Measurements from ENCODE around the gene PARM1.

PARM1 gene

DNA sequence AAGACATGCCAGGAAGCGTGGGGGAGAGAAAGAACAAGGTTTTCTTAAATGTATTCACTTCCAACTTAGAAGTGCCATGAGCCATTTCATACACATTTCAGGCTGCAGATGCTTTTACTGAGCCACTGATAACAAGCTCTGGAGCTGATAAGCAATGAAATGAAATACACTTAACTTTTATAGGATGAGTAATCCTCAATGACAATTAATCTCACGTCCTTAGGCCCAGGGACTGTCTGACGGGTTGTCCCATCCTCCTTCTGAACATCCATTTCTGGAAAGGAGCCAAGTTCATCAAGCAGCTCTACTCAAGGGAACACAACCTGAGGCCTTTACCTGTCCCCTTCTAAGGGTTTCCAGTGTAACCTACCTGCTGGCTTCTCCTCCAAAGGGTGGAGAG, 121.2 kb downstream of the PARM1 start:
- Histone ChIP-seq H3K36me3 (ENCODE audit: insufficient read depth, low read length) (no peaks in the 10 kb centered on the region), H3K9me3 (ENCODE audit: low read length) (no peaks in the 10 kb centered on the region), H3K27ac (ENCODE audit: low read depth, low read length) (no peak overlapping the region), H3K27me3 (ENCODE audit: control insufficient read depth in 1 of 2, insufficient read depth in 2 of 2, low read length in 2 of 2) (no peaks in the 10 kb centered on the region), H3K4me3 (ENCODE audit: low read depth in 1 of 2, low read length in 2 of 2) (no peak overlapping the region), H3K4me1 (ENCODE audit: insufficient read depth, low read length) (no peaks in the 10 kb centered on the region), H3K9ac (ENCODE audit: low read length) (no peak overlapping the region)

DNA sequence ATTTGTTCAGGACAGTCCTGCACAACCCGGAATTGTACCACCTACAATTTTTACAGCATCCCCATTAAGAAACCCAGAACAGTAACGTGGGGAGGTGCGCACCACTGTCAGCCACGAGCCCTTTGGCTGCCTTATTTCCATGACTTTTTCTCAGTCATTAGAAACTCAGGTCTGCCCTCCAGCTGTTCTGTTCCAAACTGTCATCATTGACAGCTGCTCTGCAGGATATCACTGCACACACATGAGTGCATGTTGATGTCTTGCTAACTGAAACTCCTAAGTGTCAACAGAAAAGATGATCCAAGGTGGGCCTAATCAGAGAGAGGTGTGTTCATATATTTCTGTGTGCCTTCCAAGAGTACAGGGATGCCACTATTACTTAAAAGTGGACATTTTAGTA, 123.4 kb downstream of the PARM1 start:
- Histone ChIP-seq H3K27ac (ENCODE audit: low read depth, low read length) (no peak overlapping the region), H3K36me3 (ENCODE audit: insufficient read depth, low read length) (no peaks in the 10 kb centered on the region), H3K4me1 (ENCODE audit: insufficient read depth, low read length) (no peaks in the 10 kb centered on the region), H3K4me3 (ENCODE audit: low read depth in 1 of 2, low read length in 2 of 2) (no peak overlapping the region), H3K9ac (ENCODE audit: low read length) (no peak overlapping the region), H3K9me3 (ENCODE audit: low read length) (no peaks in the 10 kb centered on the region), H3K27me3 (ENCODE audit: control insufficient read depth in 1 of 2, insufficient read depth in 2 of 2, low read length in 2 of 2) (no peaks in the 10 kb centered on the region)

DNA sequence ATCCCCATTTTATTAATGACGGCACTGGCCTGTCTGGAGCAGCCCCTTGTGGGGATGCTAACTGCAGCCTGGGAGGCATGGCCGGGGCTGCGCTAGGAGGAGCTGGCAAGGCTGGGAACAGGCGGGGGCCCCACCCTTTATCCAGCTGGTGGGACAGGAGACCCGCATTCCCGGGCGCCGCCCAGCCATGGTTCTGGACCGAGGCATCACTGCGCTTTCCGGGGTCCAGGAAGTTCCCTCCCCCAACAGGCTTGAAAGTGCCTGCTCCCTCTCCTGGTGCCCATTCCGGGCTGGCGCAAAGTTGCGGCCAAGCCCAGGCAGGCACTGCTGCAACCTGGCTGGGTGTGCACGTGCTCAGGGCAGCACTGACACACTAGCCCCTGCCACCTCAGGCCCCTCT, 124.5 kb downstream of the PARM1 start:
- Histone ChIP-seq H3K27me3 (ENCODE audit: control insufficient read depth in 1 of 2, insufficient read depth in 2 of 2, low read length in 2 of 2) (no peaks in the 10 kb centered on the region), H3K9ac (ENCODE audit: low read length) (no peak overlapping the region), H3K27ac (ENCODE audit: low read depth, low read length) (no peak overlapping the region), H3K36me3 (ENCODE audit: insufficient read depth, low read length) (no peaks in the 10 kb centered on the region), H3K4me1 (ENCODE audit: insufficient read depth, low read length) (no peaks in the 10 kb centered on the region), H3K9me3 (ENCODE audit: low read length) (no peaks in the 10 kb centered on the region), H3K4me3 (ENCODE audit: low read depth in 1 of 2, low read length in 2 of 2) (no peak overlapping the region)

DNA sequence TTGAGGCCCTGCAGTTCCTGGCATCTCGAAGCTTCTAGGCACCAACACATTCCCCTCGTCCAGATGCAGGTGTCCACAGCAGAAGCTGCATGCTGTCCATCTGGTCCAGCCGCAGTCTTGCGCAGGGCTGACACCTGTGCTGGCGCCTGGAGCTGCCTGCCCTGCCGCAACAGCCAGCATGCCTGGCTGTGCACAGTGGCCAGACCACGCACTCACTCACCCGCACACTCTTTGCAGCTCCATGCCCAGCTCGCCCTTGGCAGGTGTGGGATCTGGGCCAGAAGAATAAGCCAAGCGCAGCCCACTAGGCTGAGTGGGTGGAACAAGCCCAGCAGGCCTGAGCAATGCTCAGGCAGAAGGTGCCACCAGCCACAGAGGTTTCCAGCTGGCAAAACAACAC, 125.6 kb downstream of the PARM1 start:
- no peak overlapping the region for H3K27ac ChIP-seq (ENCODE audit: low read depth, low read length)
- no peaks in the 10 kb centered on the region for H3K9me3 ChIP-seq (ENCODE audit: low read length)
- H3K4me1 ChIP-seq (ENCODE audit: insufficient read depth, low read length): no peaks in the 10 kb centered on the region
- no peaks in the 10 kb centered on the region for H3K27me3 ChIP-seq (ENCODE audit: control insufficient read depth in 1 of 2, insufficient read depth in 2 of 2, low read length in 2 of 2)
- no peak overlapping the region for H3K9ac ChIP-seq (ENCODE audit: low read length)
- no peak overlapping the region for H3K4me3 ChIP-seq (ENCODE audit: low read depth in 1 of 2, low read length in 2 of 2)
- no peaks in the 10 kb centered on the region for H3K36me3 ChIP-seq (ENCODE audit: insufficient read depth, low read length)

DNA sequence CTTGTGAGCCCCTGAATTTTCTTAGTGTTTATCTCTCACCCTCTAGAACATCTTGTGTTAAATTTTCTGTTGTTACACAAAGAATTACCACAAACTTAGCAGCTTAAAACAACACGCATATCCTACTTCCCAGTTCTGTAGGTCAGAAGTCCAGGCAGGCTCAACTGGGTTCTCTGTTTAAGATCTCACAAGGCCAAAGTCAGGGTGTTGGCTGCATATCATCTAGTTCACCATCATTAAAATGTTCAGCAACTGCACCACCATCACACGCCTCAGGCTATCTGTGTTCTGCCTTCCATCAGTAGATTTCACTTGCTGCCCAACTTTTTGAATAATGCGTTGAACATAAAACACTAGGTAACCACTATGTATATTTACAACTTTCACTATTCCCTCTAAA, 130.5 kb downstream of the PARM1 start:
- no peak overlapping the region for H3K27ac ChIP-seq (ENCODE audit: low read depth, low read length)
- no peaks in the 10 kb centered on the region for H3K36me3 ChIP-seq (ENCODE audit: insufficient read depth, low read length)
- no peak overlapping the region for H3K9ac ChIP-seq (ENCODE audit: low read length)
- H3K4me1 ChIP-seq (ENCODE audit: insufficient read depth, low read length): no peaks in the 10 kb centered on the region
- no peaks in the 10 kb centered on the region for H3K9me3 ChIP-seq (ENCODE audit: low read length)
- no peak overlapping the region for H3K4me3 ChIP-seq (ENCODE audit: low read depth in 1 of 2, low read length in 2 of 2)
- no peaks in the 10 kb centered on the region for H3K27me3 ChIP-seq (ENCODE audit: control insufficient read depth in 1 of 2, insufficient read depth in 2 of 2, low read length in 2 of 2)

DNA sequence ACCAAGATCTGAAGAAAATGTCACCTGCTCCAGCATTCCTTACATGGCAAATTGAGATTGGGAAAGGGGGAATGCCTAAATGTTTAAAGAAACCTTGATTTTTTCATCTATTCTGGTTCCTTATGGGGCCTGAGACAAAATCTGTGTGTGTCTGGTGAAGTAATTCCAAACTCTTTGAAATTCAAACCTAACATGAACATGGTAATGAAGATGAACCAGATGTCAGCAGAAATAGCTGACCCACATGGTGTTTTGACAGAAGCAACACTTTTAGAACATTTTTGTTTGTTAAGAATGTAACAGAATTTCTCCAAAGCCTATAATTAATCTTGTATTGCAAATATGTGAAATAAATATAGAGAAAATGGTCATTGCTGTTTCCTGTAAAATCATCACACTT, 133.0 kb downstream of the PARM1 start:
- H3K4me3 ChIP-seq (ENCODE audit: low read depth in 1 of 2, low read length in 2 of 2): no peak overlapping the region
- no peaks in the 10 kb centered on the region for H3K9me3 ChIP-seq (ENCODE audit: low read length)
- H3K9ac ChIP-seq (ENCODE audit: low read length): no peak overlapping the region
- no peak overlapping the region for H3K27ac ChIP-seq (ENCODE audit: low read depth, low read length)
- H3K4me1 ChIP-seq (ENCODE audit: insufficient read depth, low read length): no peaks in the 10 kb centered on the region
- H3K27me3 ChIP-seq (ENCODE audit: control insufficient read depth in 1 of 2, insufficient read depth in 2 of 2, low read length in 2 of 2): no peaks in the 10 kb centered on the region
- H3K36me3 ChIP-seq (ENCODE audit: insufficient read depth, low read length): no peaks in the 10 kb centered on the region

DNA sequence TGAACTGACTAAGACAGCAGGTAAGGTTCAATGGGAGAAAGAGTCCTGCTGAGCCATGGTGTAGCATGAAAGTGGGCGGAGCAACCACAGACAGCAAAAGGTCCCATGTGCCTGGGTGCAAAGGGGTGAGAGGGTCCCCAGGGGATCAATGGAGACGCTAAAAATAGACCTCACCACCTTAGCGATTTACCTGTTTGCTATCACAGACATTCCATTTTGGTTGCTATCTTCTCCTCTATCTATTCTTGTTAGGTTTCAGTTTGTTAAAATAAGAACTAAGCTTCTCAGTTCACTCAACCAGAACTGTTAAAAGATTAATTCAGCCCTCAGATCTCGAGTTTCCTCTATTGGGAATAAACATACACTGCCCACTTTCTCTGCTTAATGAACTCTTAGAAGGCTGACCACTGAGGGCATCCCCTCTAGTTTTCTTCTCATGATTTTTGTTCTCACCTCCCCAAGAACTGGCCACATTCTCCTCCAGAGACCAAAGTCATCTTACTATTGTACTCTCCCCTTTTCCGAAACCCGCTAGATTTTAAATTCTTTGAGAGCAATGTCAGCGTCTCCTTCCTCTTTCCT, 136.7 kb downstream of the PARM1 start:
- no peaks in the 10 kb centered on the region for H3K36me3 ChIP-seq (ENCODE audit: insufficient read depth, low read length)
- H3K4me1 ChIP-seq (ENCODE audit: insufficient read depth, low read length): no peaks in the 10 kb centered on the region
- no peak overlapping the region for H3K4me3 ChIP-seq (ENCODE audit: low read depth in 1 of 2, low read length in 2 of 2)
- H3K27ac ChIP-seq (ENCODE audit: low read depth, low read length): no peak overlapping the region
- H3K27me3 ChIP-seq (ENCODE audit: control insufficient read depth in 1 of 2, insufficient read depth in 2 of 2, low read length in 2 of 2): no peaks in the 10 kb centered on the region
- no peak overlapping the region for H3K9ac ChIP-seq (ENCODE audit: low read length)
- H3K9me3 ChIP-seq (ENCODE audit: low read length): no peaks in the 10 kb centered on the region

DNA sequence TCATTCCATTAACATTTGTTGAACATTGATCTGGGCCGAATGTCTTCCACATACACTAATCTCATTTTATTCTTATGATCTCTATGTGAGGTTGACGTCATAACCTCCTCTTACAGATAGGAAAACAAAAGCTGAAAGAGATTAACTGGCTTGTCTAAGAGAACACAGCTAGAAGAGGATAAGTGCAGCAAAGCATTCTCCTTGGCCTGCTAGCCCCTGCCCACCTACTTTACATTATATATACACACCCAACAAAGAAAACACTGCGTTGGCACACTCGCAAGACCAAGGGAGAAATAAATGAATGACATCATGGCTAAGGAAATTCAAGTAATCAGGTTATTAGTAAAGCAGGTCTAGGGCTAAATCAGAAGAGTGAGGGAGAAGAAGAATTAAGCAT, 138.4 kb downstream of the PARM1 start:
- Histone ChIP-seq H3K27me3 (ENCODE audit: control insufficient read depth in 1 of 2, insufficient read depth in 2 of 2, low read length in 2 of 2) (no peaks in the 10 kb centered on the region), H3K4me1 (ENCODE audit: insufficient read depth, low read length) (no peaks in the 10 kb centered on the region), H3K4me3 (ENCODE audit: low read depth in 1 of 2, low read length in 2 of 2) (no peak overlapping the region), H3K9ac (ENCODE audit: low read length) (no peak overlapping the region), H3K27ac (ENCODE audit: low read depth, low read length) (no peak overlapping the region), H3K9me3 (ENCODE audit: low read length) (no peaks in the 10 kb centered on the region), H3K36me3 (ENCODE audit: insufficient read depth, low read length) (no peaks in the 10 kb centered on the region)

DNA sequence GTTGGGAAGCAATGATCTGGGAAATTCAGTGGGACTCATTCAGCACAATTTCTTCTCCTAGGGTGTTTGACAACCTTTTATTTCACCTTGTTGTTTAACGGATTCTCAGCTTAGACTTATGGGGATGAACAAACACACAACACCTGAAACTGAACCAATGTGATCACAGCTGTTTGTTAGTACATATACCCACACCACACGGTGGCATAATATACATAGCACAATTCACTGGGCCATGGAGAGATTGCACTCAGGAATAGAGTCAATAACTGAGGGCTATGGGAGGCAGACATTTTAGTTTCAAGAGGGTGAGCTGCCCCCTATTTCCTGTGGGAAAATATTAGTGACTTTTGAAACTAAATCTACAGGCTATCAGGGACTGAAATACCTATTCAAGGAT, 148.0 kb downstream of the PARM1 start:
- Histone ChIP-seq H3K27ac (ENCODE audit: low read depth, low read length) (no peak overlapping the region), H3K4me3 (ENCODE audit: low read depth in 1 of 2, low read length in 2 of 2) (no peak overlapping the region), H3K9me3 (ENCODE audit: low read length) (no peaks in the 10 kb centered on the region), H3K36me3 (ENCODE audit: insufficient read depth, low read length) (no peaks in the 10 kb centered on the region), H3K9ac (ENCODE audit: low read length) (no peak overlapping the region), H3K27me3 (ENCODE audit: control insufficient read depth in 1 of 2, insufficient read depth in 2 of 2, low read length in 2 of 2) (no peaks in the 10 kb centered on the region), H3K4me1 (ENCODE audit: insufficient read depth, low read length) (no peaks in the 10 kb centered on the region)

DNA sequence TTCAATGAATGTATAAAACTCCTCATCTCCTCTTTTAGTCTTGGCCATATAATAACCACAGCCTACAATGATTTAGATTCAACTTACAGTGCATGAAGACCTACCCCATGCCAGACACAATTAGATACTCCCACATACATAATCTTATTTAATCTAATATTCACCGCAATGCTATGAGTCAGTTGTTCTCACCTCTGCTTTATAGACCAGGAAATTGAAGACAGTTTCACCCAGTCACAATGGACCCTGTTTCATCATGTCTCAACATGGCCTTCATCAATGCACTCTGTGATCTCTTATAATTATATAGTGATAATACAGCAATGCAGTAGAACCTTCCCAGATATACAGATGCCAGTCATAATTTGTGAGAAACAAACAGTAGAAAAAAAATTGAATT, 148.6 kb downstream of the PARM1 start:
- H3K4me3 ChIP-seq (ENCODE audit: low read depth in 1 of 2, low read length in 2 of 2): no peak overlapping the region
- no peaks in the 10 kb centered on the region for H3K36me3 ChIP-seq (ENCODE audit: insufficient read depth, low read length)
- no peaks in the 10 kb centered on the region for H3K9me3 ChIP-seq (ENCODE audit: low read length)
- H3K27me3 ChIP-seq (ENCODE audit: control insufficient read depth in 1 of 2, insufficient read depth in 2 of 2, low read length in 2 of 2): no peaks in the 10 kb centered on the region
- no peak overlapping the region for H3K27ac ChIP-seq (ENCODE audit: low read depth, low read length)
- H3K9ac ChIP-seq (ENCODE audit: low read length): no peak overlapping the region
- no peaks in the 10 kb centered on the region for H3K4me1 ChIP-seq (ENCODE audit: insufficient read depth, low read length)

DNA sequence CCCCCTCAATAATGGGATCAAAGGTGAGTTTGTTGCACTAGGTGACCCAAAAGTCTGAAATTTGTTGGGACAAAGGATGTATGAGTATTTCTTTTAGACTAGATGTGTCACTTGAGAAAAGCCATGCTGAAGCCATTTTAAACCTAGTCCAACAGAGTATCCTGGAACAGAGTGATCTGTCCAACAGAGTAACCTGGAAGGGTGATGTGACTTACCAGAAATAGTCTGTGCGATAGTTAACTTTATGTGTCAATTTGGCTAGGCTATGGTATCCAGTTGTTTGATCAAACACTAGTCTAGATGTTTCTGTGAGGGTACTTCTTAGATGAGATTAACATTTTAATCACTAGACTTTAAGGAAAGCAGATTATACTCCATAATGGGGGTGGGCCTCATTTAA, 154.5 kb downstream of the PARM1 start:
- no peaks in the 10 kb centered on the region for H3K9me3 ChIP-seq (ENCODE audit: low read length)
- no peaks in the 10 kb centered on the region for H3K27me3 ChIP-seq (ENCODE audit: control insufficient read depth in 1 of 2, insufficient read depth in 2 of 2, low read length in 2 of 2)
- H3K4me3 ChIP-seq (ENCODE audit: low read depth in 1 of 2, low read length in 2 of 2): no peak overlapping the region
- H3K36me3 ChIP-seq (ENCODE audit: insufficient read depth, low read length): no peaks in the 10 kb centered on the region
- no peak overlapping the region for H3K9ac ChIP-seq (ENCODE audit: low read length)
- H3K27ac ChIP-seq (ENCODE audit: low read depth, low read length): no peak overlapping the region
- peaks cover 6% of the 10 kb centered on the region for H3K4me1 ChIP-seq (ENCODE audit: insufficient read depth, low read length)

DNA sequence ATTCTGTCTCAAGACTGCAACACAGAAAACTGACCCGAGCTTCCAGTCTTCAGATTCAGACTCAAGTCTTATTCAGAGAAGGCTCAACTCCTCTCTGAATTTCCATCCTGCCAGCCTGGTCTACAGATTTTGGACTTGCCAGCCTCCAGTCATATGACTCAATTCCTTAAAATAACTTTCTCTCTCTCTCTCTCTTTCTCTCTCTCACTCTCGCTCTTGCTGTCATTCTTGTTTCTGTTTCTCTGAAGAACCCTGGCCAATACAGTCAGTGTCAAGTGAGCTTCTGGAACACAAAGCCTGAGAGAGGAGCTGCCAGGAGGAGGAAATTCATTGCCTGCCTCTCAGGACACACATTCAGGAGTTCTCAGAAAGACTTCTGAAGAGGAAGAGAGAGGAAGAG, 154.9 kb downstream of the PARM1 start:
- Histone ChIP-seq H3K27me3 (ENCODE audit: control insufficient read depth in 1 of 2, insufficient read depth in 2 of 2, low read length in 2 of 2) (no peaks in the 10 kb centered on the region), H3K36me3 (ENCODE audit: insufficient read depth, low read length) (no peaks in the 10 kb centered on the region), H3K27ac (ENCODE audit: low read depth, low read length) (no peak overlapping the region), H3K4me1 (ENCODE audit: insufficient read depth, low read length) (peaks cover 6% of the 10 kb centered on the region), H3K4me3 (ENCODE audit: low read depth in 1 of 2, low read length in 2 of 2) (no peak overlapping the region), H3K9ac (ENCODE audit: low read length) (no peak overlapping the region), H3K9me3 (ENCODE audit: low read length) (no peaks in the 10 kb centered on the region)

Measured in muscle layer of colon (tissue), 2 donors.